ENCODE data around the gene AKR1B1. TPM values are rescaled to one million over a fixed set of nuclear protein-coding genes. Genes with fewer than 3 reads are reported as not detected.

Gene AKR1B1
- total and polyA plus RNA-seq, 2 experiments from 2014 or later: 61.0 to 164 TPM

- peaks cover 11% of the 10 kb centered on the region for H3K27me3 ChIP-seq (replicated peaks; ENCODE audit: insufficient read depth)
- no peaks in the 10 kb centered on the region for H4K20me1 ChIP-seq (ENCODE audit: insufficient read depth)
- H3K9me2 ChIP-seq (ENCODE audit: insufficient read depth): no peaks in the 10 kb centered on the region
- no peak overlapping the region for H3K9ac ChIP-seq
- TF ChIP-seq EZH2 (IDR thresholded peaks at IDR 0.05; ENCODE audit: insufficient read depth, poor library complexity, severe bottlenecking) (no peak), EZH2phosphoT487 (IDR thresholded peaks at IDR 0.05; ENCODE audit: insufficient read depth, low read depth) (no peak)
- H2AFZ ChIP-seq: no peak overlapping the region
- no peaks in the 10 kb centered on the region for H3K79me2 ChIP-seq (ENCODE audit: insufficient read depth)
- no peaks in the 10 kb centered on the region for H3K9me3 ChIP-seq (ENCODE audit: low read depth)
- no peaks in the 10 kb centered on the region for H3K36me3 ChIP-seq (ENCODE audit: low read depth)
- no peak overlapping the region for H3K4me3 ChIP-seq
- no peak overlapping the region for H3K27ac ChIP-seq
- no peak overlapping the region for H3K4me2 ChIP-seq (ENCODE audit: unreplicated experiment)
- in situ Hi-C loops (cut with MboI): loop anchor here (25.0 kb wide), 1 partner anchor 268 kb away; the partner anchor contains the start of gene LRGUK
- no peaks in the 10 kb centered on the region for H3K4me1 ChIP-seq (ENCODE audit: insufficient read depth)
- DNase-seq: no peak
- 46 to 55% methylated on average over 3 of the region's 3 CpGs for WGBS, 2 experiments (ENCODE audit: low coverage in 1 of 2, low lambda C conversion rate in 2 of 2, missing lambda C conversion rate in 2 of 2)
- H3F3A ChIP-seq (ENCODE audit: insufficient read depth): no peaks in the 10 kb centered on the region
Observed at GRCh38 chr7:134405299-134405698, 53.6 kb downstream of the AKR1B1 start.

GRCh38 chr7:134403062-134403461 is 55.8 kb downstream of the AKR1B1 start:
- H3K4me1 ChIP-seq (ENCODE audit: insufficient read depth): no peaks in the 10 kb centered on the region
- no peak overlapping the region for H3K4me2 ChIP-seq (ENCODE audit: unreplicated experiment)
- TF ChIP-seq EZH2 (IDR thresholded peaks at IDR 0.05; ENCODE audit: insufficient read depth, poor library complexity, severe bottlenecking) (no peak), EZH2phosphoT487 (IDR thresholded peaks at IDR 0.05; ENCODE audit: insufficient read depth, low read depth) (no peak)
- H4K20me1 ChIP-seq (ENCODE audit: insufficient read depth): no peaks in the 10 kb centered on the region
- no peaks in the 10 kb centered on the region for H3K36me3 ChIP-seq (ENCODE audit: low read depth)
- no peaks in the 10 kb centered on the region for H3F3A ChIP-seq (ENCODE audit: insufficient read depth)
- H3K9me2 ChIP-seq (ENCODE audit: insufficient read depth): no peaks in the 10 kb centered on the region
- H3K9me3 ChIP-seq (ENCODE audit: low read depth): no peaks in the 10 kb centered on the region
- no peaks in the 10 kb centered on the region for H3K79me2 ChIP-seq (ENCODE audit: insufficient read depth)
- DNase-seq: no peak
- in situ Hi-C loops (cut with MboI): loop anchor here (25.0 kb wide), 1 partner anchor 266 kb away; the partner anchor contains the start of gene LRGUK
- H3K27me3 ChIP-seq (replicated peaks; ENCODE audit: insufficient read depth): peaks cover 11% of the 10 kb centered on the region
- H3K4me3 ChIP-seq: no peak overlapping the region
- no peak overlapping the region for H3K9ac ChIP-seq
- no peak overlapping the region for H3K27ac ChIP-seq
- whole genome bisulfite sequencing, 2 experiments (ENCODE audit: low coverage in 1 of 2, low lambda C conversion rate in 2 of 2, missing lambda C conversion rate in 2 of 2): 66 to 80% methylated on average over 1 of the region's 1 CpG
- no peak overlapping the region for H2AFZ ChIP-seq

- Histone ChIP-seq H2AFZ (no peak overlapping the region), H4K20me1 (ENCODE audit: insufficient read depth) (no peaks in the 10 kb centered on the region), H3K4me3 (no peak overlapping the region), H3K9me3 (ENCODE audit: low read depth) (no peaks in the 10 kb centered on the region), H3K27me3 (replicated peaks; ENCODE audit: insufficient read depth) (no peaks in the 10 kb centered on the region; the same call in 1 of the 2 replicates), H3K4me1 (ENCODE audit: insufficient read depth) (no peaks in the 10 kb centered on the region), H3F3A (ENCODE audit: insufficient read depth) (no peaks in the 10 kb centered on the region), H3K9me2 (ENCODE audit: insufficient read depth) (no peaks in the 10 kb centered on the region), H3K79me2 (ENCODE audit: insufficient read depth) (no peaks in the 10 kb centered on the region), H3K36me3 (ENCODE audit: low read depth) (no peaks in the 10 kb centered on the region), H3K4me2 (ENCODE audit: unreplicated experiment) (no peak overlapping the region), H3K27ac (no peak overlapping the region), H3K9ac (no peak overlapping the region)
- in situ Hi-C loops (cut with MboI): loop anchor here (25.0 kb wide), 1 partner anchor 264 kb away; the partner anchor contains the start of gene LRGUK
- no peak for TF ChIP-seq EZH2 (IDR thresholded peaks at IDR 0.05; ENCODE audit: insufficient read depth, poor library complexity, severe bottlenecking)
- TF ChIP-seq EZH2phosphoT487 (IDR thresholded peaks at IDR 0.05; ENCODE audit: insufficient read depth, low read depth): no peak
- 66 to 88% methylated on average over 2 of the region's 2 CpGs for WGBS, 2 experiments (ENCODE audit: low coverage in 1 of 2, low lambda C conversion rate in 2 of 2, missing lambda C conversion rate in 2 of 2)
- DNase-seq: no peak
Observed at GRCh38 chr7:134400859-134401258, 58.0 kb downstream of the AKR1B1 start.

- WGBS, 2 experiments (ENCODE audit: low coverage in 1 of 2, low lambda C conversion rate in 2 of 2, missing lambda C conversion rate in 2 of 2): 40 to 42% methylated on average over 5 of the region's 5 CpGs
- Histone ChIP-seq H3K4me3 (no peak overlapping the region), H3K4me2 (ENCODE audit: unreplicated experiment) (no peak overlapping the region), H3K4me1 (ENCODE audit: insufficient read depth) (no peaks in the 10 kb centered on the region), H3K79me2 (ENCODE audit: insufficient read depth) (no peaks in the 10 kb centered on the region), H3K27me3 (replicated peaks; ENCODE audit: insufficient read depth) (no peaks in the 10 kb centered on the region; the same call in 1 of the 2 replicates), H3F3A (ENCODE audit: insufficient read depth) (no peaks in the 10 kb centered on the region), H3K9me2 (ENCODE audit: insufficient read depth) (no peaks in the 10 kb centered on the region), H2AFZ (no peak overlapping the region), H3K36me3 (ENCODE audit: low read depth) (no peaks in the 10 kb centered on the region), H3K9me3 (ENCODE audit: low read depth) (no peaks in the 10 kb centered on the region), H4K20me1 (ENCODE audit: insufficient read depth) (no peaks in the 10 kb centered on the region), H3K9ac (no peak overlapping the region), H3K27ac (no peak overlapping the region)
- no peak for TF ChIP-seq EZH2phosphoT487 (IDR thresholded peaks at IDR 0.05; ENCODE audit: insufficient read depth, low read depth)
- no peak for TF ChIP-seq EZH2 (IDR thresholded peaks at IDR 0.05; ENCODE audit: insufficient read depth, poor library complexity, severe bottlenecking)
- in situ Hi-C loops (cut with MboI): no loop called here
- DNase-seq: no peak
Observed at GRCh38 chr7:134396031-134396430, 62.9 kb downstream of the AKR1B1 start.

All from GM23248 (cell line).